Fibroblast of skin of abdomen (primary cell): Measurements from ENCODE around the gene RAPGEF1.
"Not testable (repeated sequence)": the region's sequence is repeated elsewhere in the genome, so short reads cannot be mapped to it uniquely, and the experiment has no call there.

ENCODE experiments used
- DNase-seq: peaks from one replicate; pipeline ENCODE4 v3.0.0-alpha.2; 2013

Gene RAPGEF1

GRCh38 chr9:131685753-131686706, 53.8 kb downstream of the RAPGEF1 start:
- no peak for DNase-seq

GRCh38 chr9:131683094-131683493, 56.8 kb downstream of the RAPGEF1 start:
- DNase-seq: not testable (repeated sequence)

DNA sequence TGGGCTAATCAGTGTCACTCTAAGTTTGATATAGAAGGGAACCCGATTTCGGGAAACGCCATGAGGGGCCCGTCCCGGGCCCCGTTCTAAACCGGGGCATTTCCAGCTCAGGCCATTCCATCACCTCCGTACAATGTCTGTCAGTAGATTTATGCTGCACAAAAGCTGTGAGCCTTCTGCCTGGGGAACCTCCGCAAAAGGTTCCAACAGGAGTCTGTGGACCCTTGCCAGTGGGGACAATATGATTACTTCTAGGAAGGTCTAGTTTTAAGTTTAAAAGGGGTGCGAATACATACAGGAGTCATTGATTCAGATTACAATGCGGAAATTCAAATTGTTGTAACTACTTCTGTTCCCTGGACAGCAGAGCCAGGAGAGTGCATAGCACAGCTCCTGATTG, 57.6 kb downstream of the RAPGEF1 start:
- DNase-seq: no peak

- not testable (repeated sequence) for DNase-seq
These were observed 58.0 kb downstream of the RAPGEF1 start for GRCh38 chr9:131681826-131682225.

GRCh38 chr9:131681108-131681507, 58.8 kb downstream of the RAPGEF1 start:
- not testable (repeated sequence) for DNase-seq

- DNase-seq: no peak
These were observed 60.4 kb downstream of the RAPGEF1 start for GRCh38 chr9:131679261-131680020.

GRCh38 chr9:131678499-131679111, 61.3 kb downstream of the RAPGEF1 start:
- peak; percentile 97 for DNase-seq

GRCh38 chr9:131677444-131678180, 62.3 kb downstream of the RAPGEF1 start:
- peak; percentile 63 for DNase-seq

- peak; percentile 24 for DNase-seq
These were observed 62.8 kb downstream of the RAPGEF1 start for GRCh38 chr9:131677049-131677443.

GRCh38 chr9:131676431-131676972, 63.4 kb downstream of the RAPGEF1 start:
- no peak for DNase-seq

DNA sequence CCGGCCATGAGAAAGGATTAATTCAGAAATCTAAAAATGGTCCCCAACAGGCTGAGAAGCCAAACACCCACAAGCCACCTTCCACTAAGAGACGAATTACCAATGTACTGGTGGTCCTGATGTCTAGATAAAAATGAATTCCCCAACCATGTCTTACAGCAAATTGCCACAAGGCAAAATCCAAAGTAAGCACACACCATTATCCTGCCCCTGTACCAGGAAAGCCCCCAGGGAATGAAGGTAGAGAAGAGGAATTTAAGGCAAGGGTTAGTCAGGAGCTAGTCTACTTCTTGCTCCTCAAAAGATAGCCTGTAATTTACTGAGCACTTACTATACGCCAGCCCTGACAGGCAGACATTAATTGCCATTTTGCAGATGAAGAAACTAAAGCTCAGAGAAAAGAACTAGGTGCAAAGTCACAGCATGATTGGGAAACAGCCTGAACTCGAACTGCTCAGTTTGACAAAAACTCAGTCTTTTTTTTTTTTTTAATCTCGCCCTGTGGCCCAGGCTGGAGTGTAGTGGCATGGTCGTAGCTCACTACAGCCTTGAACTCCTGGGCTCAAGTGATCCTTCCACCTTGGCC, 64.3 kb downstream of the RAPGEF1 start:
- DNase-seq: no peak

- DNase-seq: no peak
These were observed 65.2 kb downstream of the RAPGEF1 start for GRCh38 chr9:131674425-131675421.

DNA sequence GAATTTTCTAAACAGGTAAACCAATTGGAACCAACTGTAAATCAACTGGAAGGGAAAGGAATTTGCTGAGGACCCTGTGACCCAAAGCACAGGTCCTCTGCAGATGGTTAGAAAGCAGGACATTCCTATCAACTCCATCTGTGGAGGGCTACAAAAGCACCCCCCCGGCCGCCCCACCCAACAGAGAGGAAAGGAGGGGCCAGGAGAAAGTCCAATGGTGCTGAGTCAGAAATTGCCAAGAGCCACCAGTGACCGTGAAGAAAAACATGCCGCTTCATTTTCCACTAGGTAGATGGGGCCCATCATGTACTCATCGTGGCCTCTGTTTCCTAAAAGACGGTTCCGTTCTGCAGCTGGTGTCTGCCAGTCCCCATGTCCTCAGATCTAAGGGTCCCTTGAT, 66.3 kb downstream of the RAPGEF1 start:
- DNase-seq: no peak

DNA sequence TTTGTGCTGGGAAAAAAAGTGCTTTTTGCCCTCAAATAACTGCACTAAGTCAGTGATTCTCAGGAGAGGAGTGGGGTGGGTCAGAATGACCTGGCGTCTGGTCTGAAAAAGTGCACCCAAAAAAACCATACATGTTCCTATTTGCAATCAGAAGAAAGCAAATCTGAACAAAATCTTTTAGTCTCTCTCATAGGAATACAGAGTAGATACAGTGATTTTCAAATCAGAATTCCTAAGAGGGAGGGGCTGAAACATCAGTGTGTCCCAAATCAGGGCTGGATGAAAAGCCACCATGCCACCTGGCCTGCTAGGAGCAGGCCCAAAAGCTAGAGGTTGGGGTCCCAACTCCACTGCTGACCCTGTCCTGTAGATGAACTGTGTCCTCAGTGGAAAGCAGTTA, 66.8 kb downstream of the RAPGEF1 start:
- no peak for DNase-seq

GRCh38 chr9:131672451-131672850, 67.4 kb downstream of the RAPGEF1 start:
- DNase-seq: no peak

GRCh38 chr9:131671133-131671520, 68.7 kb downstream of the RAPGEF1 start:
- DNase-seq: no peak

DNA sequence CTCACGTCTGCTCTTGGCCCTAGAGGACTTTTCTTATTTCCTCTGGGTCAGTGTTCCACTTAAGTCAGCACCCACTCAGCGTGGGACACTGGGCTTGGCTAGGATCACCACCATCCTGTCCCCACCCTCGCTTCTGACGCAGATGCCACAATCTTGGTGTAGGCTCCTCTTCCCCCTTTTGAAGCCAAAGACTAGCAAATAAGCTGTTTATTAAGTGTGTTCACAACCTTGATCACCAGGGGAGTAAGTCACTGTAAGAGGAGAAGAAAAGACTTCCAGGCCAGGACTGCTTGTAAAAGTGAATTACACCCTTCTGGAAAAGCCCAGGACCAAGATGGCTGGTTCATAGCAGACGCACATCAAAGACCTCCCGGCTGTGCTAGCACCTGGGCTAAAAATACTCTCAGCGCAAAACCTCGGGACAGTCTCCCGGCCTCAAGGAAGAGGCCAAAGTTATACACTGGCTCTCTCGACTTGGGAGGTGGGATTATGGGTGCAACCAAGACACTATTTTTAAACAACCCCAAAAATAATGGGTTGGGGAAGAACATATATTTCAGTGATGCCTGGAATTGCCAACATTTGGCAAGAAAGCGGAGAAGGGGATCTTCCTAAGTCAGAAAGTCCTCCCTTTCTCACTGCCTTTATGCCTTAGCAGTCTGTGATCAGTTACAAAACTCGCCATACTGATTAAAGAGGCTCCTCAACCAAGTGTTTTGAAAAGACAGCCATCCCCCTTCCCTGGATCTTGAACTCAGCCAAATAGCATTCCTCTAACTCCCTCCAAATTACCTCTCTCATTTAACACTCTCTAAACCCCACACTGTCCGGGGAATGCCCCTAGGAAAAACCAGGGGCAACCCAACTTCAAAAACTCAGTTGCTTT, 69.4 kb downstream of the RAPGEF1 start:
- DNase-seq: no peak

GRCh38 chr9:131669269-131670157, 70.4 kb downstream of the RAPGEF1 start:
- no peak for DNase-seq
